ENCODE data around the gene CYP4B1.
"Not testable (repeated sequence)": the region's sequence is repeated elsewhere in the genome, so short reads cannot be mapped to it uniquely, and the experiment has no call there.

Gene CYP4B1

GRCh38 chr1:46818591-46818990 lies 19.7 kb downstream of the CYP4B1 start:
- no peak overlapping the region for H3K4me3 ChIP-seq (replicated peaks; ENCODE audit: low read depth, low read length)
- no peak for DNase-seq (ENCODE audit: extremely low read depth, insufficient read length)
- no peaks in the 10 kb centered on the region for H3K27me3 ChIP-seq (replicated peaks; ENCODE audit: control insufficient read depth, insufficient read depth, low read length)
- H3K36me3 ChIP-seq (ENCODE audit: control insufficient read depth, insufficient read depth, low read length), result no peaks in the 10 kb centered on the region
- no peak for TF ChIP-seq CTCF (IDR thresholded peaks at IDR 0.05; ENCODE audit: insufficient read depth, low read length, poor library complexity, severe bottlenecking)

GRCh38 chr1:46819335-46819734 lies 20.5 kb downstream of the CYP4B1 start:
- Histone ChIP-seq H3K36me3 (ENCODE audit: control insufficient read depth, insufficient read depth, low read length) (no peaks in the 10 kb centered on the region), H3K4me3 (replicated peaks; ENCODE audit: low read depth, low read length) (no peak overlapping the region), H3K27me3 (replicated peaks; ENCODE audit: control insufficient read depth, insufficient read depth, low read length) (no peaks in the 10 kb centered on the region)
- no peak for TF ChIP-seq CTCF (IDR thresholded peaks at IDR 0.05; ENCODE audit: insufficient read depth, low read length, poor library complexity, severe bottlenecking)
- no peak for DNase-seq (ENCODE audit: extremely low read depth, insufficient read length)

GRCh38 chr1:46820076-46820475 lies 21.2 kb downstream of the CYP4B1 start:
- H3K4me3 ChIP-seq (replicated peaks; ENCODE audit: low read depth, low read length), result no peak overlapping the region
- no peak for TF ChIP-seq CTCF (IDR thresholded peaks at IDR 0.05; ENCODE audit: insufficient read depth, low read length, poor library complexity, severe bottlenecking)
- no peaks in the 10 kb centered on the region for H3K27me3 ChIP-seq (replicated peaks; ENCODE audit: control insufficient read depth, insufficient read depth, low read length)
- no peaks in the 10 kb centered on the region for H3K36me3 ChIP-seq (ENCODE audit: control insufficient read depth, insufficient read depth, low read length)
- DNase-seq (ENCODE audit: extremely low read depth, insufficient read length), result no peak

- no peak for DNase-seq (ENCODE audit: extremely low read depth, insufficient read length)
- Histone ChIP-seq H3K4me3 (replicated peaks; ENCODE audit: low read depth, low read length) (no peak overlapping the region), H3K27me3 (replicated peaks; ENCODE audit: control insufficient read depth, insufficient read depth, low read length) (no peaks in the 10 kb centered on the region), H3K36me3 (ENCODE audit: control insufficient read depth, insufficient read depth, low read length) (no peaks in the 10 kb centered on the region)
- no peak for TF ChIP-seq CTCF (IDR thresholded peaks at IDR 0.05; ENCODE audit: insufficient read depth, low read length, poor library complexity, severe bottlenecking)
Observed at GRCh38 chr1:46820560-46821060, 21.8 kb downstream of the CYP4B1 start.

- TF ChIP-seq CTCF (IDR thresholded peaks at IDR 0.05; ENCODE audit: insufficient read depth, low read length, poor library complexity, severe bottlenecking), result no peak
- no peak overlapping the region for H3K4me3 ChIP-seq (replicated peaks; ENCODE audit: low read depth, low read length)
- no peak for DNase-seq (ENCODE audit: extremely low read depth, insufficient read length)
- no peaks in the 10 kb centered on the region for H3K36me3 ChIP-seq (ENCODE audit: control insufficient read depth, insufficient read depth, low read length)
- H3K27me3 ChIP-seq (replicated peaks; ENCODE audit: control insufficient read depth, insufficient read depth, low read length), result no peaks in the 10 kb centered on the region
Observed at GRCh38 chr1:46822248-46822826, 23.5 kb downstream of the CYP4B1 start.

- TF ChIP-seq CTCF (IDR thresholded peaks at IDR 0.05; ENCODE audit: insufficient read depth, low read length, poor library complexity, severe bottlenecking), result no peak
- Histone ChIP-seq H3K36me3 (ENCODE audit: control insufficient read depth, insufficient read depth, low read length) (no peaks in the 10 kb centered on the region), H3K4me3 (replicated peaks; ENCODE audit: low read depth, low read length) (no peak overlapping the region), H3K27me3 (replicated peaks; ENCODE audit: control insufficient read depth, insufficient read depth, low read length) (no peaks in the 10 kb centered on the region)
- DNase-seq (ENCODE audit: extremely low read depth, insufficient read length), result no peak
Observed at GRCh38 chr1:46823151-46823550, 24.3 kb downstream of the CYP4B1 start.

- DNase-seq (ENCODE audit: extremely low read depth, insufficient read length); H3K4me3 ChIP-seq (replicated peaks; ENCODE audit: low read depth, low read length); H3K36me3 ChIP-seq (ENCODE audit: control insufficient read depth, insufficient read depth, low read length); H3K27me3 ChIP-seq (replicated peaks; ENCODE audit: control insufficient read depth, insufficient read depth, low read length): not testable (repeated sequence)
Observed at GRCh38 chr1:46826892-46827291, 28.0 kb downstream of the CYP4B1 start.
